Spleen (tissue), 11 donors: ENCODE data around the gene PIGW. TPM values are rescaled to one million over a fixed set of nuclear protein-coding genes. Genes with fewer than 3 reads are reported as not detected.

Experiments used
- DNase-seq: peaks from one replicate; pipeline ENCODE4 v3.0.0-alpha.2; 2020
- H3K27ac ChIP-seq, 8 donors: fragments of 200-600 bp; sonication (generic) in 7 of 8; 1 replicate in 4 of 8; 2 replicates in 4 of 8; pipeline versions ENCODE4 v1.5.0 to v1.8.0; 2016 to 2021; ENCODE audit warnings: inconsistent platforms in 4 of 8, mild to moderate bottlenecking in 4 of 8, moderate library complexity in 1 of 8
- H3K27me3 ChIP-seq, 7 donors: fragments of 200-600 bp; sonication (generic) in 6 of 7; replicated peaks in 1 of 7; 1 replicate in 4 of 7; 2 replicates in 3 of 7; pipeline versions ENCODE4 v1.5.0 to v1.8.0; 2016 to 2021; ENCODE audit warnings: inconsistent platforms in 3 of 7, mild to moderate bottlenecking in 1 of 7
- H3K36me3 ChIP-seq, 6 donors: fragments of 200-600 bp; sonication (generic) in 5 of 6; 1 replicate in 4 of 6; 2 replicates in 2 of 6; pipeline versions ENCODE4 v1.5.0 to v1.8.0; 2016 to 2021; ENCODE audit warnings: inconsistent platforms in 2 of 6
- H3K4me1 ChIP-seq, 6 donors: fragments of 200-600 bp; sonication (generic) in 5 of 6; 1 replicate in 3 of 6; 2 replicates in 3 of 6; pipeline versions ENCODE4 v1.5.0 to v1.8.0; 2016 to 2021; ENCODE audit warnings: inconsistent platforms in 3 of 6
- H3K4me3 ChIP-seq, 8 donors: fragments of 200-600 bp; sonication (generic) in 7 of 8; 1 replicate in 4 of 8; 2 replicates in 4 of 8; pipeline versions ENCODE4 v1.5.0 to v1.8.0; 2016 to 2021; ENCODE audit warnings: inconsistent platforms in 4 of 8, mild to moderate bottlenecking in 4 of 8, moderate library complexity in 2 of 8
- H3K9me3 ChIP-seq, 8 donors: fragments of 200-600 bp; sonication (generic) in 7 of 8; 1 replicate in 4 of 8; 2 replicates in 4 of 8; pipeline versions ENCODE4 v1.5.0 to v1.8.0; 2016 to 2021; ENCODE audit warnings: inconsistent platforms in 4 of 8
- POLR2A ChIP-seq, 3 donors: fragments of 450-650 bp; IDR thresholded peaks; one replicate each; pipeline ENCODE4 v1.5.1; 2017; ENCODE audit warnings: antibody characterized with exemption in 3 of 3, mild to moderate bottlenecking in 1 of 3
- POLR2AphosphoS5 ChIP-seq, 3 donors: sonication (generic); formaldehyde crosslinking; IDR thresholded peaks; one replicate each; pipeline ENCODE4 v1.5.1; 2017; ENCODE audit warnings: antibody characterized with exemption in 3 of 3
- WGBS, 5 donors: extraction: QIAGEN DNeasy Blood & Tissue Kit in 3 of 5; methylation state at CpG; one replicate each; pipeline versions ENCODE4 v1.1.5 to v1.1.7; 2013 to 2018; 5-methylcytosine and 5-hydroxymethylcytosine counted together
- intact Hi-C: fragments of 100-400 bp; cut with DNase I; formaldehyde crosslinking; loops from one replicate; pipeline ENCODE4 v1.15.0; 2023; ENCODE audit warnings: low total_unique reads
- polyA plus RNA-seq, 3 donors: library from polyadenylated mRNA; stranded (reverse); fragments of 200-250 nt; gene quantifications; one replicate each; pipeline ENCODE4 v1.2.1, GENCODE V29; 2013
- total RNA-seq, 7 donors: library from RNA; depleted of rRNA in 3 of 7; stranded (reverse); fragments of >200 nt in 3 of 7; fragmentation: NEBNext Ultra II Directional in 4 of 7; extraction: Animal tissue kit (Norgen Biotek cat#: 25700) in 4 of 7; gene quantifications; one replicate each; pipeline versions ENCODE4 v1.1.0 to v1.2.1, GENCODE V29; 2016 to 2021
- TF ChIP-seq, protein P1 (sequence below), 11 experiments: fragments of 200-600 bp in 7 of 11; fragments of 450-650 bp in 4 of 11; sonication (generic) in 4 of 11; IDR thresholded peaks in 8 of 11; conservative IDR thresholded peaks in 3 of 11; 1 replicate in 7 of 11; 2 replicates in 4 of 11; pipeline versions ENCODE4 v1.4.0 to v1.8.0; 2016 to 2021; ENCODE audit warnings: antibody characterized with exemption in 11 of 11, inconsistent platforms in 4 of 11, mild to moderate bottlenecking in 1 of 11
- donor health status: healthy with polysubstance abuse.
- donor health status: DM: no; HTN: no; CAD: no; lungs with moderate emphysema.
- donor health status: DM: no; HTN: no; CAD: no.
- donor health status: Bipolar disorder and iron deficiency.
- donor health status: healthy.
- donor health status: DM: no; HTN: no; CAD: no.
- donor health status: DM: yes; HTN: yes; CAD: no.

The PIGW gene
- total and polyA plus RNA-seq, 10 donors, result 3.3 to 7.7 (median 5.6) TPM

DNA sequence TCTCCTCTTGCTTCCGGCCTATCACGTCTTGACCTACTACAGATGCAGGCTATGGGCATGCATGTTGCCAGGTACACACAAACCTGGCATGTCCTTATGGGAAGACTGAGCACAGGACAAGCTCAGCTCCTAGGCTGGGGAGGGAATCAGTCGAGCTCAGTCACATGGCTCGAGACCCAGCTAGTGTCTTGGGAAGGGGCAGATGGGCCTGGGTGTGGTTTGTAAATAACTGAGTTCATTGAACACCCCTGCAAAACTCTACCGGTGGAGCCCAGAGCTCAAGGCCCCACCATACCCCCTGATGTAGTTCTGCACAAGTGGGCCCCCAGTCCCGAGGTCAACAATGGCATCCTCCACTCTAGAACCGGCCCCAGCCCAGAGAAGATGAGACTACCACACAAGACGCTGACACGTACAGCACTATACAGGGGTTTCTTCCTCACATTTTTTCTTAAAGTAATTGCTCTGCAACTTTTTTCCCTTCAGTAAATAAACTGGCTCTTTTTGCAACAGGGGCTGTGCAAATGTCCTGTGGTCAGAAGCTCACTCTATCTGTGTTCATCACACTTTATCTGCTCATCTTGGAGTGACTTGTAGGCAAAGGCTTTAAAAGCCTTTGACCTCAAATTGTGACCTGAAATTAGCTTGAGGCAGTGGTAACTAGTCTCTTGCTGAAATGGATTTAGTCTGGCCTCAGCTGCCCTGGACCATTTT lies 25.4 kb upstream of the PIGW start:
- Histone ChIP-seq H3K4me1 (no peaks in the 10 kb centered on the region), H3K27ac (no peak overlapping the region), H3K36me3 (peaks cover 0 to 97% (median 43%) of the 10 kb centered on the region in 6 donors), H3K9me3 (no peaks in the 10 kb centered on the region), H3K27me3 (no peaks in the 10 kb centered on the region), H3K4me3 (no peak overlapping the region)
- no peak for DNase-seq
- TF ChIP-seq POLR2A (IDR thresholded peaks at IDR 0.05) (no peak), POLR2AphosphoS5 (IDR thresholded peaks at IDR 0.05) (no peak)
- TF ChIP-seq, protein P1, sequence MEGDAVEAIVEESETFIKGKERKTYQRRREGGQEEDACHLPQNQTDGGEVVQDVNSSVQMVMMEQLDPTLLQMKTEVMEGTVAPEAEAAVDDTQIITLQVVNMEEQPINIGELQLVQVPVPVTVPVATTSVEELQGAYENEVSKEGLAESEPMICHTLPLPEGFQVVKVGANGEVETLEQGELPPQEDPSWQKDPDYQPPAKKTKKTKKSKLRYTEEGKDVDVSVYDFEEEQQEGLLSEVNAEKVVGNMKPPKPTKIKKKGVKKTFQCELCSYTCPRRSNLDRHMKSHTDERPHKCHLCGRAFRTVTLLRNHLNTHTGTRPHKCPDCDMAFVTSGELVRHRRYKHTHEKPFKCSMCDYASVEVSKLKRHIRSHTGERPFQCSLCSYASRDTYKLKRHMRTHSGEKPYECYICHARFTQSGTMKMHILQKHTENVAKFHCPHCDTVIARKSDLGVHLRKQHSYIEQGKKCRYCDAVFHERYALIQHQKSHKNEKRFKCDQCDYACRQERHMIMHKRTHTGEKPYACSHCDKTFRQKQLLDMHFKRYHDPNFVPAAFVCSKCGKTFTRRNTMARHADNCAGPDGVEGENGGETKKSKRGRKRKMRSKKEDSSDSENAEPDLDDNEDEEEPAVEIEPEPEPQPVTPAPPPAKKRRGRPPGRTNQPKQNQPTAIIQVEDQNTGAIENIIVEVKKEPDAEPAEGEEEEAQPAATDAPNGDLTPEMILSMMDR (IDR thresholded peaks at IDR 0.05 in 8 of 11, conservative IDR thresholded peaks at IDR 0.05 in 3 of 11), result no peak
- WGBS, 5 donors, result 93 to 96% (median 95%) methylated on average over 8 to 9 of the region's 9 CpGs
- intact Hi-C loops, result no loop called here

DNA sequence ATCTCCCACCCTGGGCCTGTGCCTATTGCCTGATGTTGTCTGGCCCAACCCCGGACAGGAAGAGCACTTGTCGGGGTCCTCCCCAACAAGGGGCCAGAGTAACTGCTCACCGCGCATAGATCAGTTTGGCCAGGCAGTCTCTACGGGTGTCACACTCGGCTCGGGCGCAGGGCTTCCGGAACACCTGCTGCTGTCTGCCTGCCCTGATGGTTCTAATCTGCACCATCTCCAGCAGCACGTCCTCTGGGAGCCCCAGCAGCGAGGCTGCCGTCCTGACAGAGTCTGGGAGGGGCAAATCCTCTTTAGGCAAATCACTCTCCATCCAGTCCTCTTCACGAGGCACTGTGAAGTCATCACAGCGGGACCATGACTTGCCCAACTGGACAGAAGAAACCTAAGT lies 24.2 kb upstream of the PIGW start:
- Histone ChIP-seq H3K27me3 (no peaks in the 10 kb centered on the region), H3K9me3 (no peaks in the 10 kb centered on the region), H3K27ac (no peak overlapping the region), H3K4me3 (no peak overlapping the region), H3K4me1 (no peaks in the 10 kb centered on the region), H3K36me3 (peaks cover 0 to 97% (median 38%) of the 10 kb centered on the region in 6 donors)
- WGBS, 5 donors, result 85 to 92% (median 89%) methylated on average over 5 to 14 of the region's 14 CpGs
- no peak for DNase-seq
- TF ChIP-seq POLR2A (IDR thresholded peaks at IDR 0.05) (no peak), POLR2AphosphoS5 (IDR thresholded peaks at IDR 0.05) (peak in 1 of 3 donors; percentile 13)
- TF ChIP-seq, protein P1 (IDR thresholded peaks at IDR 0.05 in 8 of 11, conservative IDR thresholded peaks at IDR 0.05 in 3 of 11), result no peak
- intact Hi-C loops, result no loop called here

DNA sequence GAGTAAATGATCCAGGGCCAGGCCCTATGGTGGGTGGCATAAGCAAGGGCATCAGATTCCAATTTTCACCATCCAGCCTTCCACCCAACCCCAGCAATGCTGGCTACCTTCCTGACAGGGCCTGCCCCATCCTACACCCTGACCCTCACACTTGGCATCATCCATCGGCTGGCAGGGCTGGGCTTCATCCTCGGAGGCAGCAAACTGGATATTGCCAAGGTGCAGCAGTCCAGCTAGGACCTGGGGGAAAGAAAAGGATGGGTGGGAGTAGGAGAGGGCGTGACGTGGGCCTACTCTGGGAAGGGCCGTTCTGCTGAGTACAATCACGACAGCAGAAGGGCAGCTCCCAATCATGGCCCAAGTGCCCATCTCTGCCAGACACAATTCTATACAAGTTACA lies 23.6 kb upstream of the PIGW start:
- WGBS, 5 donors, result 91 to 97% (median 92%) methylated on average over 6 of the region's 6 CpGs
- Histone ChIP-seq H3K27me3 (no peaks in the 10 kb centered on the region), H3K4me1 (no peaks in the 10 kb centered on the region), H3K9me3 (no peaks in the 10 kb centered on the region), H3K36me3 (peaks cover 0 to 97% (median 38%) of the 10 kb centered on the region in 6 donors), H3K27ac (no peak overlapping the region), H3K4me3 (no peak overlapping the region)
- TF ChIP-seq, protein P1 (IDR thresholded peaks at IDR 0.05 in 8 of 11, conservative IDR thresholded peaks at IDR 0.05 in 3 of 11), result no peak
- TF ChIP-seq POLR2A (IDR thresholded peaks at IDR 0.05) (no peak), POLR2AphosphoS5 (IDR thresholded peaks at IDR 0.05) (no peak)
- intact Hi-C loops, result no loop called here
- DNase-seq, result no peak

DNA sequence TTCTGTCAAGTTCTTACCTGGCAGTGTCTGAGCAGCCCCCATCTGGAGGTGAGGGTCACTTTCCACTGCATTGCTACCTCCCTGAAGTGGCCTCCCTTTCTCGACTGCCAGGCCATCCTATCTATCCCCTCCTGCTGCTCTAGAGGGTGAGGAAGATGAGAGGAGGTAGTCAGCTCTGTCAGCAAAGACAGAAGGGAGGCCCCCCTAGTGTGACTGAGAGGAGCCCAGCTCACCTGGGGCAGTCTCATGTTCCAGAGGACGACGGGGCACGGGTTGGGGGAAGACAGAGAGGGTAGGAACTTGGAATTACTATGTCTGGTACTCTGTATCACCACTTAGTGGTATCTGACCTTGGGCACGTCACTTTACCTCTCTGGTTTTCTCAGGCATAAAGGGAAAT lies 22.1 kb upstream of the PIGW start:
- intact Hi-C loops, result no loop called here
- Histone ChIP-seq H3K4me1 (no peaks in the 10 kb centered on the region), H3K4me3 (no peak overlapping the region), H3K27ac (no peak overlapping the region), H3K27me3 (no peaks in the 10 kb centered on the region), H3K36me3 (peaks cover 0 to 97% (median 28%) of the 10 kb centered on the region in 6 donors), H3K9me3 (no peaks in the 10 kb centered on the region)
- TF ChIP-seq POLR2A (IDR thresholded peaks at IDR 0.05) (no peak), POLR2AphosphoS5 (IDR thresholded peaks at IDR 0.05) (no peak)
- TF ChIP-seq, protein P1 (IDR thresholded peaks at IDR 0.05 in 8 of 11, conservative IDR thresholded peaks at IDR 0.05 in 3 of 11), result no peak
- WGBS, 5 donors, result 90 to 97% (median 96%) methylated on average over 5 of the region's 5 CpGs
- no peak for DNase-seq
